ENCODE results near the gene OSBP2. TPM values are rescaled to one million over a fixed set of nuclear protein-coding genes. Genes with fewer than 3 reads are reported as not detected.
A peak's percentile ranks its signal among the peaks of the same experiment; 100 is the strongest.
"Not testable (repeated sequence)": the region's sequence is repeated elsewhere in the genome, so short reads cannot be mapped to it uniquely, and the experiment has no call there.

The OSBP2 gene
- total RNA-seq, 1 experiment from 2014 or later, result 2.8 TPM

- DNase-seq (ENCODE audit: low spot score), result peak; percentile 60
These were observed 69.4 kb downstream of the OSBP2 start for GRCh38 chr22:30763815-30764673.

DNA sequence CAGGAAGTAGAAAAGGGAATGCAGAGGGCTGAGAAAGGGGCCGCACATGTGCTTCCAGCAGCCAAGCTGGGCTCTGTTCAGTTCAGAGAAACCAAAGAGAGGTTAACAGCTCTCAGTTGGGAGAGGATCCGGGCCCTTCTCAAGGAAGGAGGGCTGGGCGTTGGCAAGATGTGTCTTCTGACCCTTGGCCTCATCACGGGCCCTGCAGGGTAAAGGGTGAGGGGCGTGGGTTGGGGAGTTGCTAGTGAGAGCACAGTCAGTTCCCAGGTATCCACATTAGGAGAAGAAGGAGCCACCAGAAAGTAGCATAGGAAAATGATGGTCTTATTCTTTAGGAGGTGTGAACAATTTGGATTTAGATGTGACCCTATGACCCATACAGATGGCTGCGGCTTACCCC is 73.0 kb downstream of the OSBP2 start:
- no peak for DNase-seq (ENCODE audit: low spot score)

GRCh38 chr22:30770716-30771115 is 76.0 kb downstream of the OSBP2 start:
- DNase-seq (ENCODE audit: low spot score), result no peak

DNA sequence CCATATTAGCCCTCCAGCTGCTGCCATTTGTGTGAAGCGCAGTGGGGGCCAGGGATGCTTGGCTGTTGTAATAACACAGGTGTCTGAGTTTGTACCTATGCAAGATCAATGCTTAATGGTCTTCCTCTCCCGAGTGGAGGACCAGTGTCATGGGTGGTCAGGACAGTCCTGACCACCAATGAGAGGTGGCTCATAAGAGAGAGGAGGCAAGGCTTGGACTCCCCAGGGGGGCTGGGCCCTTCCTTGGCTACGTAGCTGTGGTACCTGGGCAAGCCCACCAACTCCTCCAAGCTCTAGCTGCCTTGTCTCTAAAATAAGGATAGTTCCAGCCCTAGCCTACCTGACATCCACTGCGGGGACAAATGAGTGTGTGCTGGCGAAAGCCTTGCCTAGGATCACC is 79.2 kb downstream of the OSBP2 start:
- no peak for DNase-seq (ENCODE audit: low spot score)

- DNase-seq (ENCODE audit: low spot score), result no peak
These were observed 79.9 kb downstream of the OSBP2 start for GRCh38 chr22:30774566-30774965.

- no peak for DNase-seq (ENCODE audit: low spot score)
These were observed 81.8 kb downstream of the OSBP2 start for GRCh38 chr22:30776476-30776875.

GRCh38 chr22:30777146-30777545 is 82.5 kb downstream of the OSBP2 start:
- DNase-seq (ENCODE audit: low spot score), result not testable (repeated sequence)

GRCh38 chr22:30777587-30777986 is 82.9 kb downstream of the OSBP2 start:
- no peak for DNase-seq (ENCODE audit: low spot score)

DNA sequence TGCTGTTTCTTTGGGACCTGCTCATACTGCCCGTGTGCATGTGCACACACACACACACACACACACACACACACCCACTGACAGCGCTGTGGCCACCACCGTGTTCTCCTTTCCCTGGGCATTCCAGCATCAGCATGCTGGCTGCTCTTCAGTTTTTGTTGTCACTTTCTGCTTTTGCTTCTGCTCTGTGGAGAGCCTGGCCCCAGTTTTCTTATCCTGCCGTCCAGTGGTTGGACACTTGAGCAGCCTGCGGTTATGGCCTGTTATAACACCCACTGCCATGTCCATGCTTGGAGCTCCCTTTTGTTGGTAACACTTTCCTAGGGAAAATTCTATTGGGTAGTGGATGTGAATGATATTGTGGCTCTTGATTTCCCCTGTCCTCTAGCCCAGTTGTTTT is 83.6 kb downstream of the OSBP2 start:
- no peak for DNase-seq (ENCODE audit: low spot score)

GRCh38 chr22:30780026-30780425 is 85.4 kb downstream of the OSBP2 start:
- DNase-seq (ENCODE audit: low spot score), result no peak

DNA sequence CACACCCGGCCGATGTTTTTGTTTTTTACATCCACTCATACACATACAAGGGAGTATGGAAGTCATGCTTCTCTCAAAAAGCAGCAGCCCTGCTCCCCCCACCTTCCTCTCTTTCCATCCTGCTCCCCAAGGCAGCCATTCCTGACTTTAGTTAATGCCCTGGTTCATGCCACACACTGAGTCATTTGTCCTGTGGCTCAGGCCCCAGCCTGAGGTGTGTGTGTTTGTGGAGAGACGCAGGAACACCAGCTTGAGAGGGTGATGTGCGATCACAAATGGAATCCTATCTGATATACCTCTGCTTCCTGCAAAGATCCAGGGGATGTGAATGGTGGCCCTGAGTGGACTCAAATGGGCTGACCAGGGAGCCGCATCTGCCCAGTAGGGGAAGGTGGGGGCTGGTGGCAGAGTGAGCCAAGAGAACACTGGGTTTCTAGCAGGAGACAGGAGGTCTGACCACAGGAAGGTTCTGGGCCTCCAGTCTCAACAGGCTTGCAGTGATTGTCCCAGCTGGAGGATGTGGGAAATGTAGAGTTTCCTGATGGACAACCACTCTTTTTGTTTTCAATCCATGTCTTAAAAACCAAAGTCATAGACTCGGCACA is 86.7 kb downstream of the OSBP2 start:
- DNase-seq (ENCODE audit: low spot score), result peak; percentile 45

DNA sequence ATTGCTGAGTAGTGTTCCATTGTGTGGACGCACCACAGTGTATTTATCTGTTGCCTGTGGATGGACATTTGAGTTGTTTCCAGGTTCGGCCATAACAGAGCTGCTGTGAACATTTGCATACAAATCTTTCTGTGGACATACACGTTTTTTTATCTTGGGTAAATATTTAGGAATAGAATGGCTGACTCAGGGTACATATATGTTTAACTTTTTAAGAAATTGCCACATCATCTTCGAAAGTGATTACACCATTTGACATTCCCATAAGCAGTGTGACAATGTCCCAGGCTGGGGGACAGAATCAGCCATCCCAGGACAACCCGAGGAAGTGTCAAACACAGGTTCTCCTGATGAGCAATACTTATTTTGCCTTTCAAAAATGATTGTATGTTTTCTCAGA is 87.9 kb downstream of the OSBP2 start:
- no peak for DNase-seq (ENCODE audit: low spot score)

- no peak for DNase-seq (ENCODE audit: low spot score)
These were observed 88.3 kb downstream of the OSBP2 start for GRCh38 chr22:30783021-30783420.

DNA sequence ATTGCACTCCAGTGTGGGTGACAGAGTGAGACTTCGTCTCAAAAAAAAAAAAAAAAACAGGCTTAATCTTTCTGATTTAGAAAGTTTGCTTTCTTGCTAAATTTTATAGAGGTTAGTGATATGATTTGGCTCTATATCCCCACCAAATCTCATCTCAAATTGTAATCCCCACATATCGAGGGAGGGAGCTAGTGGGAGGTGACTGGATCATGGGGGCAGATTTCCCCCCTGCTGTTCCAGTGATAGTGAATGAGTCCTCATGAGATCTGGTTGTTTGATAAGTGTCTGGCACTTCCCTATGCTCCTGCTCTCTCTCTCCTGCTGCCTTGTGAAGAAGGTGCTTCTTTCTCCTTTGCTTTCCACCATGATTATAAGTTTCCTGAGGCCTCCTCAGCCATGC is 90.9 kb downstream of the OSBP2 start:
- DNase-seq (ENCODE audit: low spot score), result no peak

- no peak for DNase-seq (ENCODE audit: low spot score)
These were observed 95.7 kb downstream of the OSBP2 start for GRCh38 chr22:30790366-30790765.

DNA sequence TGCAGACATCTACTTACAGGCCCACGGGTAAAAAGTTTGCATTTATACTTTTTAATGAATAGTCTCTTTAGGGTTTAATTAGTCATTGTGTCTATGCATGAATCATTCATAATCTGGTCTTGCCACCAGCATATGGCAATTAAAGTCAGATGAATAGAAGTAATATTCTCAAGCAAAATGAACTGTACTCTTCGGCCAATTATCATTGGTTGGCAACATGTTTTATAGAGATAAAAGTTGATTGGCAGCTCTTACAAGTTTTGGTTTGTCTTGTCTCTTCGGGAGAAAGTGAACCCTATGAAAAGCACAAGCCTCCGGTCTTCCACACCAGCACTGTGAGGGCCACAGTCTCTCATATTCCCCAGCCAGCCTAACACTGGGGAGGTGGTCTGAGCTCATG is 97.8 kb downstream of the OSBP2 start:
- DNase-seq (ENCODE audit: low spot score), result no peak

- DNase-seq (ENCODE audit: low spot score), result no peak
These were observed 100.4 kb downstream of the OSBP2 start for GRCh38 chr22:30795118-30795517.

DNA sequence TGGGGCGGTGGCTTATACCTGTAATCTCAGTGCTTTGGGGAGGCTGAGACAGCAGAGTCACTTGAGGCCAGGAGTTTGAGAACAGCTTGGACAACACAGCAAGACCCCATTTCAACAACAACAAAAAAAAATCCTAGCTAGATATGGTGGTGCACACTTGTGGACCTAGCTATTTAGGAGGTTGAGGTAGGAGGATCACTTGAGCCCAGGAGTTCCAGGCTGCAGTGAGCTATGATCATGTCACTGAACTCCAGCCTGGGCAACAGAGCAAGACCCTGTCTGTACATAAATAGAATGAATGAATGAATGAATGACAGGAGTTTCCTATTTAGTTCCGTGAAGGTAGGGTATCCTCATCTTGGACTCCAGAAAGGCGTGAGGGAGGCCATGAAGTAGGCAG is 107.0 kb downstream of the OSBP2 start:
- no peak for DNase-seq (ENCODE audit: low spot score)

- peak; percentile 75 for DNase-seq (ENCODE audit: low spot score)
These were observed 107.8 kb downstream of the OSBP2 start for GRCh38 chr22:30802202-30803166.

GRCh38 chr22:30803679-30804078 is 109.0 kb downstream of the OSBP2 start:
- no peak for DNase-seq (ENCODE audit: low spot score)

DNA sequence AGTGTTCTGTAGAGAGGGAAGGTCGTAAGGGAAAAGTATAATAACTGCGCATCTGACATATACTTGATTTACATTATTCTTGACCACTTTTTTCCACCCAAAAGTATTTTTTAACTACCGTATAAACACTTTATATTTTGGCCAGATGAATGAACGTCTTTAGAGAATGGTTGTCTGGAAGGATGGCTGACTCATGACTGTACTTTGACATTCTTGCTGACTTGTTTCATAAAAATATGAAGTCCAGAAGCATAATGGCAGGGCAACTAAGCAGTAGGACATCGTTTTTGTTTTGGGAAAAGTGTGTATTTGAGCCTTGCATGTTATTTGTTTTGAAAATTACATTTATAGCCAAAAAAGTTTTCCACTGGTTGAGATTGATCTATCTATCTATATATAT is 110.0 kb downstream of the OSBP2 start:
- DNase-seq (ENCODE audit: low spot score), result no peak

DNA sequence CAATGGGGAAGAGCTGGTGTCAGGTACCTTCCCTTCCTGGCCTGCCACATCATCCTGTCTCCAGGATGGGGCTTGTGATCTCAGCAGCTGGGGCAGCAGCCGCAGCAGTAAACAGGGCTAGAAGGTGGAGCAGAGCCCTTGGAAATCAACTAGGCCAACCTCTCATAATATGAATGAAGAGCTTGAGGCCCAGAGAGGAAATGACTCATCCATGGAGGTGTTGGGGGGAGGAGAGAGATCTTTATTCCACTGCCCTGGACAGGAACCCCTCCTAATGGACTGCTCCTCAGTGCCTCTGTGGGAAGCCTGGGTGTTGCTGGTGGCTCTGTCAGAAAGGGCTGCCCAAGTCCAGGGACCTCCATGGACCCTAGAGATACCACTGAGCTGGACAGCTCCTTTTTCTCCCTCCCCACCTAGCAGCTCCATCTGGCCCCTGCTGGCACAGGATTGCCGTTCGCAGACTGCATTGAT is 111.8 kb downstream of the OSBP2 start:
- DNase-seq (ENCODE audit: low spot score), result peak; percentile 44
